B cell (primary cell): ENCODE results near the gene CTIF. TPM values are rescaled to one million over a fixed set of nuclear protein-coding genes. Genes with fewer than 3 reads are reported as not detected.

Source experiments
- ATAC-seq: fragments of 200-7000 bp; cut with Tn5 transposase; one replicate; pipeline ENCODE4 v1.10.0; 2021; ENCODE audit warnings: low read depth, mild to moderate bottlenecking, moderate number of reproducible peaks, moderate library complexity
- CTCF ChIA-PET: fragments of 350-600 bp; sonication (Branson Sonifier 250); formaldehyde crosslinking; loops from one replicate; lab custom pipeline; 2021; ENCODE audit warnings: antibody characterized with exemption, inconsistent platforms; lab: Charles Lee
- POLR2A ChIA-PET: fragments of 350-600 bp; sonication (Branson Sonifier 250); formaldehyde crosslinking; loops from one replicate; lab custom pipeline; 2021; ENCODE audit warnings: antibody characterized with exemption; lab: Charles Lee
- DNase-seq: peaks from one replicate; pipeline ENCODE4 v3.0.0; 2013
- H2AFZ ChIP-seq: 2 replicates; pipeline ENCODE4 v1.6.1; 2012; ENCODE audit warnings: mild to moderate bottlenecking, low read depth, low read length; ENCODE audit not compliant: insufficient read depth, poor library complexity, severe bottlenecking
- H3K27ac ChIP-seq, 2 donors: 1 replicate in 1 of 2; 2 replicates in 1 of 2; pipeline ENCODE4 v1.5.1; 2012 to 2013; ENCODE audit warnings: low read length in 2 of 2, mild to moderate bottlenecking in 2 of 2, moderate library complexity in 1 of 2
- H3K27me3 ChIP-seq, 4 experiments: fragments of 200-600 bp in 1 of 4; sonication (generic) in 1 of 4; replicated peaks in 1 of 4; 1 replicate in 2 of 4; 2 replicates in 2 of 4; pipeline versions ENCODE4 v1.6.1 to v1.7.0; 2013 to 2016; ENCODE audit warnings: low read length in 3 of 4, mild to moderate bottlenecking in 2 of 4, mixed read lengths in 1 of 4, moderate library complexity in 1 of 4; ENCODE audit not compliant: insufficient read depth in 4 of 4, control insufficient read depth in 3 of 4; ENCODE audit errors: control extremely low read depth in 1 of 4
- H3K36me3 ChIP-seq, 2 experiments: replicated peaks in 1 of 2; 1 replicate in 1 of 2; 2 replicates in 1 of 2; pipeline versions ENCODE4 v1.6.1 to v1.7.1; 2013; ENCODE audit warnings: low read length in 1 of 2; ENCODE audit not compliant: insufficient read depth in 2 of 2, control insufficient read depth in 1 of 2; ENCODE audit errors: control extremely low read depth in 1 of 2, extremely low read depth in 1 of 2
- H3K4me1 ChIP-seq, 2 donors: fragments of 200-600 bp in 1 of 2; sonication (generic) in 1 of 2; 1 replicate in 1 of 2; 2 replicates in 1 of 2; pipeline versions ENCODE4 v1.5.1 to v1.6.1; 2013 to 2017; ENCODE audit warnings: low read length in 2 of 2; ENCODE audit not compliant: control insufficient read depth in 2 of 2, insufficient read depth in 2 of 2
- H3K4me2 ChIP-seq: replicated peaks from 2 replicates; pipeline ENCODE3; 2012; ENCODE audit warnings: mild to moderate bottlenecking, low read depth, low read length; ENCODE audit not compliant: poor library complexity, severe bottlenecking
- H3K4me3 ChIP-seq, 5 experiments: fragments of 200-600 bp in 1 of 5; sonication (generic) in 1 of 5; 1 replicate in 3 of 5; 2 replicates in 2 of 5; pipeline versions ENCODE4 v1.5.1 to v1.7.0; 2011 to 2016; ENCODE audit warnings: low read length in 4 of 5, mild to moderate bottlenecking in 4 of 5, low read depth in 2 of 5, control low read depth in 1 of 5, moderate library complexity in 1 of 5; ENCODE audit not compliant: insufficient read depth in 1 of 5; ENCODE audit errors: control extremely low read depth in 1 of 5, extremely low read depth in 1 of 5
- H3K79me2 ChIP-seq: fragments of 200-600 bp; sonication (generic); one replicate; pipeline ENCODE4 v1.6.0; 2016; ENCODE audit warnings: low read length; ENCODE audit not compliant: control insufficient read depth, insufficient read depth
- H3K9ac ChIP-seq: fragments of 200-600 bp; sonication (generic); 2 replicates; pipeline ENCODE4 v1.6.1; 2017; ENCODE audit warnings: mild to moderate bottlenecking, low read length, moderate library complexity
- H3K9me3 ChIP-seq, 3 donors: one replicate each; pipeline versions ENCODE4 v1.6.1 to v1.7.1; 2013; ENCODE audit warnings: low read length in 2 of 3; ENCODE audit not compliant: control insufficient read depth in 2 of 3, insufficient read depth in 1 of 3; ENCODE audit errors: control extremely low read depth in 1 of 3
- H4K20me1 ChIP-seq: 2 replicates; pipeline ENCODE4 v1.6.0; 2012; ENCODE audit warnings: mild to moderate bottlenecking, low read length; ENCODE audit not compliant: insufficient read depth, control insufficient read depth, poor library complexity, severe bottlenecking
- H3K27ac Mint-ChIP-seq: one replicate; pipeline ENCODE4 v1.8.0; 2021; ENCODE audit warnings: mixed read lengths
- H3K27me3 Mint-ChIP-seq: one replicate; pipeline ENCODE4 v1.8.0; 2021; ENCODE audit warnings: mixed read lengths
- H3K4me1 Mint-ChIP-seq: one replicate; pipeline ENCODE4 v1.8.0; 2021; ENCODE audit warnings: mixed read lengths
- H3K4me3 Mint-ChIP-seq: one replicate; pipeline ENCODE4 v1.8.0; 2021; ENCODE audit warnings: mixed read lengths
- H3K9me3 Mint-ChIP-seq: one replicate; pipeline ENCODE4 v1.8.0; 2022; ENCODE audit warnings: mixed read lengths; ENCODE audit not compliant: insufficient read depth
- CTCF ChIP-seq: fragments of 200-600 bp; IDR thresholded peaks from one replicate; pipeline ENCODE4 v1.8.0; 2022; ENCODE audit warnings: antibody characterized with exemption, mild to moderate bottlenecking
- EZH2 ChIP-seq: IDR thresholded peaks from 2 replicates; pipeline ENCODE4 v1.6.1; 2012; ENCODE audit warnings: borderline replicate concordance, low read depth, mild to moderate bottlenecking, moderate library complexity, low read length; ENCODE audit not compliant: insufficient read depth, poor library complexity, severe bottlenecking
- WGBS: methylation state at CpG from one replicate; pipeline ENCODE4 v1.1.5; 2013; ENCODE audit warnings: missing lambda C conversion rate; ENCODE audit not compliant: insufficient coverage; 5-methylcytosine and 5-hydroxymethylcytosine counted together
- intact Hi-C: fragments of 100-400 bp; cut with micrococcal nuclease; formaldehyde crosslinking; loops from one replicate; pipeline ENCODE4 v1.10.0; 2022
- polyA plus RNA-seq: library from polyadenylated mRNA; depleted of rRNA; stranded (reverse); fragments of >200 nt; gene quantifications from 2 replicates; pipeline ENCODE4 v1.2.3, GENCODE V29; 2012
- total RNA-seq, 2 donors: library from RNA; stranded (reverse); fragments of 120-200 nt in 1 of 2; gene quantifications; 1 replicate in 1 of 2; 2 replicates in 1 of 2; pipeline versions ENCODE4 v1.2.3 to v1.2.4, GENCODE V29; 2013 to 2022

The CTIF gene
- total and polyA plus RNA-seq, 2 donors (not counting 1 experiment from before 2014, with no cell fraction given), result 3.6 to 16.2 TPM

GRCh38 chr18:48617844-48618497 lies 79.1 kb downstream of the CTIF start:
- Mint-ChIP-seq H3K27me3 (no peaks in the 10 kb centered on the region), H3K4me3 (no peak overlapping the region), H3K4me1 (peaks cover 15% of the 10 kb centered on the region), H3K27ac (no peak overlapping the region), H3K9me3 (no peaks in the 10 kb centered on the region)
- intact Hi-C loops, result no loop called here
- no peak overlapping the region for H3K27ac ChIP-seq
- no peaks in the 10 kb centered on the region for H3K9me3 ChIP-seq
- H3K27me3 ChIP-seq, result no peaks in the 10 kb centered on the region
- H3K79me2 ChIP-seq, result no peaks in the 10 kb centered on the region
- no peak for TF ChIP-seq EZH2
- TF ChIP-seq CTCF, result no peak
- 97% methylated on average over 4 of the region's 9 CpGs for WGBS
- no peak overlapping the region for H3K4me2 ChIP-seq
- ATAC-seq (no peak), DNase-seq (no peak)
- no peak overlapping the region for H3K9ac ChIP-seq
- POLR2A ChIA-PET, result no interaction called here
- H3K4me1 ChIP-seq, result no peaks in the 10 kb centered on the region
- no peak overlapping the region for H2AFZ ChIP-seq
- H4K20me1 ChIP-seq, result no peaks in the 10 kb centered on the region
- no peaks in the 10 kb centered on the region for H3K36me3 ChIP-seq
- CTCF ChIA-PET, result no interaction called here
- H3K4me3 ChIP-seq, result no peak overlapping the region

- intact Hi-C loops, result no loop called here
- 95% methylated on average over 1 of the region's 3 CpGs for WGBS
- Histone ChIP-seq H3K79me2 (no peaks in the 10 kb centered on the region), H3K4me3 (no peak overlapping the region), H3K36me3 (no peaks in the 10 kb centered on the region), H3K4me2 (no peak overlapping the region), H3K4me1 (no peaks in the 10 kb centered on the region), H4K20me1 (no peaks in the 10 kb centered on the region), H3K27me3 (no peaks in the 10 kb centered on the region), H2AFZ (no peak overlapping the region), H3K27ac (no peak overlapping the region), H3K9me3 (no peaks in the 10 kb centered on the region), H3K9ac (no peak overlapping the region)
- ATAC-seq (no peak), DNase-seq (no peak)
- Mint-ChIP-seq H3K27me3 (no peaks in the 10 kb centered on the region), H3K9me3 (no peaks in the 10 kb centered on the region), H3K4me3 (no peak overlapping the region), H3K27ac (no peak overlapping the region), H3K4me1 (peaks cover 20% of the 10 kb centered on the region)
- ChIA-PET CTCF (no interaction called here), POLR2A (no interaction called here)
- no peak for TF ChIP-seq CTCF
- TF ChIP-seq EZH2, result no peak
Measured at GRCh38 chr18:48619016-48619415, 80.2 kb downstream of the CTIF start.
